Kidney glomerular epithelial cell (primary cell): Measurements from ENCODE around the gene MEIOB.

Source experiments
- DNase-seq: peaks from one replicate; lab custom pipeline; 2025; lab: John Stamatoyannopoulos, UW

MEIOB gene

DNA sequence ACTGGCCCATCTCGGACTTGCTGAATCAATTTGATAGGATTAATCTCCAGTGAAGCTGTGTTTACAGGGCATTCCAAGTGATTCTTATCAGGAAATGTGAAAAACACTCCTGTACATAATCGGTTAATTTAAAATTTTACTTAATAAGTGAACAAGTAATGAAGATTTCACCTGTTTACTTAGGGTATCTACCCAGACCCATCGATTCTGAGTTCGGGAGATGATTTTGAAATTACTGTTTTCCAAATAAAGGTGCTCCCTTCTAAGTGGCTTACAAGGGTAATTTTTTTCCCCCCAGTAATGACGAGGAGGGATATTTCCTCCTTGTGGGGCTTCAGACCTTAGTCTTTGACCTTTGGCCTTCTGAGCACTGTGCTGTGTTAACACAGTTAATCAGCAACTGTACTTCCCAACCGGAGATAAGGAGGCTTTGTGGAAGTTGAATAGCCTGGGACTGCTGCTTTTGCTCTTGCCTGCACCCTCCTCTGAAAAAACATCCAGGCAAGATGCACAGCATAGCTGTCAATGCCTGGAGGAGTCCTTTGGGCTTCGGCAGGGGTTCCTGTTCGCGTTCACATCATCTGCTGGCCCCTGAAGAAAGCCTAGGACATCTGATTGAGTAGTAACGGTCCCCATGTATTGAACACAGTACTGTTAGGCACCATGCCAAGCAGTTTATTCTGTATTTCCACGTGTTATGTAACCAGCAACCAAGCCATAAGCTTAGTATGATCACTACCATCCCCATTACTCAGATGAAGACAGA, 43.1 kb downstream of the MEIOB start:
- DNase-seq: no peak

DNA sequence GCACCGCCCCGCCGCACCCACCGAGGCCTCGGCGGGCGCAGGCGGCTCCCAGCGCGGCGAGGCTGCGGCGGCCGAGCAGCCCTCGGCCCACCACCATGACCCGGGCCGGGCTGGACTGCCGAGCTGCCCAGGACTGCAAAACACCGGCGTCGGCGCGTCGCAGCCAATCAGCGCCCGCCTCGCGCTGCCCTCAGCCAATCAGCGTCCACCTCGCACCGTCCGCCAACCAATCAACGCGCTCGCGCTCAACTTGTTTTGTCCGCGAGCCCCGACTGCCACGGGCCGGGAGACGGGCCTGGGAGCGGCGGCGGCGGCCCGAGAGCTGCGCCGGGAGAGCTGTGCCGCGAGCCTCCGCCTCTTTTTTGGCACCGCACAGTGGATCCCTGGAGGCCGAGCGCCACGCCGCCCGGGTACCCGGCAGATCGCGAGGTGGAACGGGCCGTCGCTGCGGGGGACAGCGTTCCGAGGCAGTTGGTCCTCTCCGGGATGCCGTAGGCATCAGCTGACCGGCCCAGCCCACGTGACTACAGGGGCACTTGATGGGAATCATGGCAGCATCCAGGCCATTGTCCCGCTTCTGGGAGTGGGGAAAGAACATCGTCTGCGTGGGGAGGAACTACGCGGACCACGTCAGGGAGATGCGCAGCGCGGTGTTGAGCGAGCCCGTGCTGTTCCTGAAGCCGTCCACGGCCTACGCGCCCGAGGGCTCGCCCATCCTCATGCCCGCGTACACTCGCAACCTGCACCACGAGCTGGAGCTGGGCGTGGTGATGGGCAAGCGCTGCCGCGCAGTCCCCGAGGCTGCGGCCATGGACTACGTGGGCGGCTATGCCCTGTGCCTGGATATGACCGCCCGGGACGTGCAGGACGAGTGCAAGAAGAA, 45.0 kb downstream of the MEIOB start, which contains the start of the genes FAHD1 and HAGH:
TSS of gene FAHD1 (plus strand) at position 516 of the 883 bp plus-strand sequence. CDS start at position 549, 33 bp downstream.
TSS of gene HAGH (minus strand) at position 135 of the 883 bp plus-strand sequence. CDS start at position 97, 38 bp downstream.
- peak; percentile 91 for DNase-seq

DNA sequence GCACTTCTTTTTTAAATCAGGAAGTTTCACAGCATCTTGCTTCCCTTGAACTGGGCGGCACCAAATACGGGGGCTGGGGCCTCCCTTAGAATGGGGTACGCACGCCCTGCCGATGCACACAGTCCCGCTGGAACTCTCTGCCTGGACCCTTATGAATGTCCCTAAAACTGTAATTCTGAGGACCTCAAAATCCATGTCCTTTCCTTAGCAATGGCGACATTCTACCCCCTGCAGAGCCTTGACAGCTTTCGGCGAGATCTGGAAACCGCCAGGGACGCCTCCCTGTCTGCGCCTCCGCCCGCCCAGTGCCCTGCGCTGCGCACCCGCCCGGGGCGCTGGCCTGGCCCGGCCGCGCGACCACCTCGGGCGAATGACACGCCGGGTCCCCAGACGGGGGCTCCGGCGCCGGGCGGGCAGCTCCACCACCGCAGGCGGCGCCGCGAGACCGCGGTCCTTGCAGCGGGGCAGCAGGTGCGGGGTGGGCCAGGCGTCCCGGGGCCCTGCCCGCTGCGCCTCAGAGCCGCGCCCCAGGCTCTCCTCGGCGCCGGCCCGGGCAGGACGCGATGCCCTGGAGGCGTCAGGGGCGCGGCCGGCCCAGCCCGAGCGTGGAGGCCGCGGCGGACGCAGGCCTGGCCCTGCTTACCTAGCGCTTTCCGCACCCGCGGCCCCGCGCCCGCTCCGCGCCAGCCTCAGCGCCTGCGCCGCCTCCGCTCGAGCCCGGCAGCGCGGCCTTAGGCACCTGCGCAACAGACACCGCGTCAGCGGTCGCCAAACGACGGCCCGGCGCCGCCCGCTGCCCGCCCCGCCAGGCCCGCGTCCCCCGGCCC, 45.9 kb downstream of the MEIOB start:
- peak; percentile 67 for DNase-seq

DNA sequence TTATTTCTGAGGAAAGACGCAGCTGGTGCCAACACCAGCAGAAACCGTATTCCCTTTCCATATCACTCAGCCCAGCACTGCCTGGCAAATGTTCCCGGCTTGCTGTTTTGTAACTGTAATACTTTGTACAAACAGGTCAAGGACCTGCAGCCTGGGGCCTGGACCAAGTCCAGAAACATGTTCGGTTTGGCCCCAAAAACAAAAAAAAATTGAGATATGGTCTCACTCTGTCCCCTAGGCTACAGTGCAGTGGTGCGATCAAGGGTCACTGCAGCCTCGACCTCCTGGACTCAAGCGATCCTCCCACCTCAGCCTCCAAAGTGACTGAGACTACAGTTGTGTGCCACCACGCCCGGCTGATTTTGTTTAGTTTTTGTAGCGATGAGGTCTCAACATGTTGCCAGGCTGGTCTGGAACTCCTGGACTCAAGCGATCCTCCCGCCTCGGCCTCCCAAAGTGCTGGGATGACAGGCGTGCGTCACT, 46.5 kb downstream of the MEIOB start:
- no peak for DNase-seq

DNA sequence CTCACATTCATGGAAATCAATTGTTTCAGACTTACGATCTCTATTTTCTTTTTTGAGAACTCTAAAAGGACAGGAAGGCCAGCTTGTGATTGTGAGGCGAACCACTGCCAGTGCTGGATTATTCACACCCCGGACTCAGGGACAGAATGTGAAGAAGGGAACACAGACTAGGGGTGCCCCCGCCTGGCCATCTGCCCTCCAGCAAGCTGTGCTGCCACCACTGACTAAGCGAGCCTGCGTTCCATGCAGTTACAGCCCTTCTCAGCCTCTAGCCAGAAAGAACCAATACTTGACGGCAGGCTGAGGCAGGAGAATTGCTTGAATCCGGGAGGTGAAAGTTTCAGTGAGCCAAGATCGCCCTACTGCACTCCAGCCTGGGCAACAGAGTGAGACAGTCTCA, 48.1 kb downstream of the MEIOB start:
- DNase-seq: no peak

DNA sequence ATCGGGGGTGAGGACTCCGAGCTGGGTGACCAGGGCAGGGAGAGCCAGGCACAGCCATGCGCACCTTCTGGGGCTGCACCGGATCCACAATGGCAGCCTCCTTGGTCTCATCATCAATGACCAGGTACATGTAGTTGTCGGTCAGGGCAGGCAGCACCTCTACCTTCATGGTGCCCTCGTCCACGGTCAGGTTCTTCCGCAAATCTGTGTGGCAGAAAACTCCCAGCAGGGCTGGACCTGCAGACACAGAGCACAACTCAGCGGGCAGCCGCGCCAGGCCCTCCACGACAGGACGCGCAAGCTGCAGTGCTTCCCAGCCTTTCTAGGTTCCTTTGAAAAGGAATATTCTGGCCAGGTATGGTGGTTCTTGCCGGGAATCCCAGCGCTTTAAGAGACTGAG, 49.2 kb downstream of the MEIOB start:
- no peak for DNase-seq

DNA sequence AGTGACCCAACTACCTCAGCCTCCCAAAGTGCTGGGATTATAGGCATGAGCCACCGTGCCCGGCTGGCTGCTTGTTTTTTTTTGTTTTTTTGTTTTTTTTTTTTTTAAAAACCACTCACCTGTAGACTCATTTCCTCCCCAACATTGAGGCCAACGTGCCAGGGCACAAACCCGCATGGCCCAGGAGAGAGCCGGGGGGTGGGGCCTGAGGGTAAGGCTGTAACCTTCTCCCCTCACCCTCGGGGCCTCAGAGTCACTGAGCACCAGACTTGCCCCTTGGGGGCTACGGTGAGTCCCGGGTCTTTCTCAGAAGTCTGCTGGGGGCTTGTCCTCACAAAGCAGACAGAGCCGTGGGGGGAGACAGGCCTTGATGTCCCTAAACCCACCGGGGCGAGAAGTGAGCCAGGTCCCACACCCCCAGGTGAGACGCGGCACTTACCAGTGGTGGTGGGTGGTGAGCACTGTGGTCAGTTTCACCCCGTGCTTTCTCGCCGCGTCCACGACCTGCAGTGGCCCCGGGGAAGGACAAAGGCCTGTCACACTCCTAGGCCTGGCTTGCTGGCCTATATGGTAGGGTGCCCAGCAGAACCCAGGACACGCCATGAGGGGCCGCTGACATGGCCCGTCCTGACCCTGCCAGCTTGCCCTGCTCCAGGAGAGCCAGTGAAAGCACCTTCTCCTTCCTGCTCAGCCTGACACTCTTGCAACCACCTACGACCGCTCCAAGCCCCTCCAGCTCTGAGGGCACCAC, 49.9 kb downstream of the MEIOB start:
- DNase-seq: no peak

DNA sequence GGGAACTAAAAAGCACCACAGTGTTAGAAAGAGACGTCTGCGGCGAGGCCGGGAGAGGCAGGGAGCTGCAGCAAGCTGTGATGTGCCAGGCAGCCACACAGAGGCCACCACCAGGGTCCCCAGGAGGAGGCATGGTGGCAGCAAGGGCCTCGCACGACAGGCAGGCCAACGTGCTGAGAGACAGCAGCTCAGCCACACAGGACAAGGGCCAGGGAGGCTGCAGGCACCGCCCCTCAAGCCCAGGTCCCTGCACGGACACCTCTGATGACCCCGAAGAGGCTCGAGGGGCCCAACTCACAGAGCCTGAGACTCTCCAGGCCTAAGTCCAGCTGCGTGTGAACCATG, 51.0 kb downstream of the MEIOB start:
- DNase-seq: no peak

DNA sequence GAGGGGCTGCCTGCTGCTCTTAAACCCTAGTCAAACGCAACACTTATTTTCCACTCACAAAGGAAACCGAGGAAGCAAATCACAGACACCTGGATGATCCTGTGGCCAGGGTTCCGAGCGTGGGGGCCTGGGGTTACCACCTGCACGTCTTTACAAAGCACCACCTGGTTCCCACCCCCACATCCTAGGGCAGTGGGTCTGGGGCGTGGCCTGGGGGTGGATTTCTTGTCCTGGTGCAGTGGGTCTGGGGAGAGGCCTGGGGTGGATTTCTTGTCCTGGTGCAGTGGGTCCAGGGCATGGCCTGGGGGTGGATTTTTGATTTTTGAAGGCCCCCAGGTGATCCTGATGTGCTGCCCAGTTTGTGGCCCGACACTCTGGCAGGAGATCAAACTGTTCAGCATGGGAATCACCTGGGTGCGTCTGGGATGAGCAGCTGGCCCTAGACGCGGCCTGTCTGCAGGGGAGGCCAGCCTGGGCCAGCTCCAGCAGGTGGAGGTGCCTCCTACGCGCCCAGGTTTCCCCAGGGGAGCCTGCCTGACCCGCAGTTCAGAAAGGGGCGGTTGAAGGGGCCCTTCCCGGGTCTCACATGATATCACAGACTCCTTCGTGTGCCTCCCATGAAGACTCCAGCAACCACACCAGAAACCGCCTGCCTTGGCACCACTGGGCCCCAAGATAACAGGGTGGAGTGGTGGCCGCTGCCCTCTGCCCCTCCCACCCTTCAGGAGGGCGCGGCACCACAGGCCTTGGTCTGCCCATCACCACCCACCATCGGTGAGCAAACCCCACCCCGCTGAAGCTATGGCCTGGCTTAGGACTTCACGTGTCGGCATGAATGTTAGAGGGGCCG, 51.6 kb downstream of the MEIOB start:
- no peak for DNase-seq

DNA sequence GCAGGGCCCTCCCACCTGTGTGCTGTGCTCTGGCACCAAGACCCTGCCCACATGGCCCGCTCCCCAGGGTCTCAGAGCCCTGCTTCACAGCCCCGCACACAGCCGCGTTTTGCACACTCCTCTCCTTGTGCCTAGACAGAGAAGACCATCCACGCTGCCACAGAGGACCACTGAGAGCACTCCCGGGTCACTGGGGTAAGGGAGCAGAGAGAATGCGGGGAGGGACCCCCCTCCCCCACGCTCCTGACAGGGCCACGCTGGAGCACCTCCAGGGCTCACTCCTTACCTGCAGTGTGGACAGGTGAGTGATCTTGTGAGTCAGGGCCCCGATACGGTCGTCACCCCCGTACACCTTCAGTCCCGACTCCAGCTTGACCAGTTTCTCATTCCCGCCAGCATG, 52.4 kb downstream of the MEIOB start:
- no peak for DNase-seq

DNA sequence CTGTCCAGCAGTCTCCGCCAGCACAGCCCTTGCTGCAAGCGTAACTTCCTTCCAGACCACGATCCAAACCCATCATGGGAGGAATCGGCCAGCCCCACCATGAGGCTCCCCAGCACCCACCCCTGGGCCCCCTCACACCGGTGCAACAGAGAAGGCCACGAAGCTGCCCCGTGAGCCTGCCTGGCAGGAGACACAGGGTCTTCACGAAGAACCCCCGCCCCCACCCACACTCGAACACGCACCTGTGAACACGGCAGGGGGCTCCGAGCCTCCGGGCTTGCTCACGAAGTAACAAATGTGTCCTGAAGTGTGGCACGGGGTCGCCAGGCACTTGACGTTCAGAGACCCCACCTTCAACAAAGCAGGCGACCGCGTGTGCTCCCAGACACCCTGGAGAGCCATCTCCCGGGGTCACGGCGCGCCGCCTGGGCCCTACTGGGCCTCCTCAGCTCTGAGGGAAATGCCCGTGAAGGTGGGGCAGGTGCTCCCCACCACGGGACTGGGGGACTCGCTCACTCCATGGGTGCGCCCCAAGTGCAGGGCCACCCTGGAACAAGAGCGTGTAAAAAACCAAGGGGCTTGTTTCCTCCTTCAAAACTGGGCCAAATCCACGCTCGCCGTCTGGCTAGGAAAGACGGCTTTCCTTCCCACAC, 53.0 kb downstream of the MEIOB start:
- DNase-seq: no peak

DNA sequence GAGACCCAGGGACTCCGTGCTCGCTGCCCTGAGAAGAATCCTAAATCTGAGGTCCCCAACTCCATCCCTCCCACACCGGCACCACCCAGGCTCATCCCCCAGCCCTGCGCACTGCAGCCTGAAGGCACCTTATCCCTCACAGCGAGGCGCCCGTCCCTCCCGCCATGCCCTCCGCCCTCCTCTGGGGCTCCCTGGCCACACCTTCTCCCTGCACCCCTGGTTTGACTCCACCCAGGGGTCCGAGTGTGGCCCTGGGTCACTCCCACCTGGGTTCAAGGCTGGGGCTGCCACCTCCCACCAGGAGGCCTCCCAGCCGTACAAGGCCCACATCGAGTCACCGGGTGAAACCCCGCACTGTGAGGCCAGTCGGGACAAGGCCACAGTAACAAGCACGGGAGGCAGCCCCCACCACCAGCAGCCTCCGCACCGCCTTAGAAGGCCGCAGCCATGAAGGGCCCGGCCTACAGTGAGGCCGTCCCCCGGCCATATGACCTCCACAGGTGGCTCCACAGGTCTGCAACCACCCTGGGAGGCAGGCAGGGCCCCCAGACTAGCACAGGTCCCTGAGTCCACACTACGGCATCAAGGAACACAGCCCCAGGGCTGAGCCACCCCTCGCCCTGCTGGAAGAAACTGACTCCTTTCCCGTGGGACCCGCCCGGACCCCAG, 53.6 kb downstream of the MEIOB start:
- no peak for DNase-seq

DNA sequence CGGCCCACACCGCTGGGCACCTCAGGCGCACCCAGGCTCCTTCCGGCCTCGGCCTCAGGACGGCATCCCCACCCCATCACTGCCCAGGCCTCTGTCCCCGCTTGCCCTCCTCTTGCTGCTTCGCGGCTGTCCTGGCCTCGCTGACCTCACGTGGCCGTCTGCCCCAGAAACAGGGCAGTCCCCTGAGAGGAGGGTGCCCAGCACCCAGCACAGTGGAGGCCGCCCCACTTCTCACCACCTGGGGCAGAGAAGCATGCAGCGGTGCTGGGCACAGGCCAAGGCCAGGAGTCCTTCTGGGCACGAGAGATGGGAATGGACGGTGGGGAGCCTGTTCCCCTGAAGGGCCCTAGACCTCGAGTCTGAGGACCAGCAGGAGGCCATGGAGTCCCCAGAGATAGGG, 54.2 kb downstream of the MEIOB start:
- no peak for DNase-seq

DNA sequence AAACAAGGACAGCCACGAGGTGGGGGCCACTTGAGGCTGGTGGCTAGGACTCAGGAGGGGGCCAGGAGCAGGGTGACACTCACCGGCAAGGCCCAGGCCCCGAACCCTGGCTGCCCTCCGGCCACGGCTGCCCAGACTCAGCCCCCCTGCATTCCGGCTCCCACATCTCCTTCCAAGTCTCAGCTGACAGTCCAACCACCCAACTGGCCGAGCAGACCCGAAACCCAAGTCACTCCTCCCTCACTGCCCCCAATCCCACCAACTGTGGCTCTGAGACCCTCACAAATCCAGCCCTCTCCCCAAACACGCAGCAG, 54.7 kb downstream of the MEIOB start:
- DNase-seq: no peak

DNA sequence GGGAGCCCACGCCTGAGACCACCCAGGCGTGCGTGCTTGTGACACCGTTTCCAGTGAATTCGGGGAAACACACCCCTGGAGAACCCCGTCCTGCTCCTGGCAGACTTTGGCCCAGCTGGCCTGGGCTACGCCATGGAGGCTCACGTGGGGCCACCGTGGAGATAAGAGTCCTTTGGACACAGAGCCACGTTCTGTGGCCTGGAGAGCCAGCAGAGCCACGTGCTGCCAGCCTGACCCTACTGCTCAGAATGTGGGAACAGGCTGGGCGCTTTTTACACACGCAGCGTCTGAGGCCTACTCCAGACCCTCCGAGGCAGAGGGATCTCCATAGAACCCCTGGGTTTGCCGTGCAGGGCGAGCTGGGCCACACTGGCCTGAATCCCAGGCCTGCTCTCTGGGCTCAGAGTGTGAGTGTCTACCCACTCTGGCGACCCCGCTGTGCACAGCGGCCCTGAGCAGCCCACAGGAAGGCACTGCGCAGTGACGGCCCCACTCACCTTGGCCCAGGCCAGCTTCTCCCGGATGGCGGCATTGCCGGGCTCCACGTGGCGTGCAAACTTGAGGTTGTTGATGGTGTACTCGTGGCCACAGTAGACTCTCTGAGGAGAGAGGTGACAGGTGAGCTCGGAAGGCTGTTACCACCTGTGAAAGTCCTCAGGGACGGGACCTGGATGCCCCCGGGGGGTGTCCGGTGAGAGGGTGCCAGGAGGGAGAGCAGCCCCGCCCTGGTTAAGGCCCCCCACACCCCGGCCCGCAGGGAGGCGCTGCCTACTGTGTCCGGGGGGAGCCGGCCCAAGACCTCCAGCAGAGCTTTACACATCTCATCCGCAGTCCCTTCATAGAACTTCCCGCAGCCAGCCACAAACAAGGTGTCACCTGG, 55.3 kb downstream of the MEIOB start:
- DNase-seq: no peak

DNA sequence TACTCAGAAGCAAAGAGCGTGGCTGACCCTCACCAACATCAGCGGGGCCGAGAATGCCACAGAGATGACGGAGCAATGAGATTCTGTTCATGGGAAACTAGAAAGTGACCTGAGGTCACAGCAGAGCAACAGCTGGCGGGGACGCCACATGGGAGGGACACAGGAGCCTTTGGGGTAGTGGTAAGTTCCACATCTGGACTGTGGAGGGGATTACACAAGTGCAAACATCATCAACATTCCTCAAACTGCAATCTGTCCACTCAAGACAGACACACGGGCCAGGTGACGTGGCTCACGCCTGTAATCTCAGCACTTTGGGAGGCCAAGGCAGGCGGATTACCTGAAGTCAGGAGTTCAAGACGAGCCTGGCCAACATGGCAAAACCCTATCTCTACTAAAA, 56.5 kb downstream of the MEIOB start:
- no peak for DNase-seq

DNA sequence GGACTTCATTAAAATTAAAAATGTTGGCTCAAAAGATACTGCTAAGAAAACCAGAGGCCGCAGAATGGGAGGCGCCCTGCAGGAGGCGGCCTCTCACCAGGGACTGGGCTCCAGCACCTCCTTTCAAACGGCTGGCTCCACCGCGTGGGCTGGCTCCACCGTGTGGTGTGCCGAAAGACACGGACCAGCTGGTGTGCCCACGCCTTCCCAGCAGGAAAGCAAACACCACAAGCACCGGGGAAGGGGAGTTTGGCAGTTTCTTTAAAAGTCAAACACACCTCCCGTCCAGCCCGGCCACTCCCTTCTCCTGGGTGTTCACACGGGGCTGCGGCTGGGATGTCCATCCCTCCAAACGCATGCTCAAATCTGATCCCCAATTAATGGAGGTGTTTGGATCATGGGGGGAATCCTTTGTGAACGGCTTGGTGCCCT, 59.2 kb downstream of the MEIOB start:
- peak; percentile 32 for DNase-seq

DNA sequence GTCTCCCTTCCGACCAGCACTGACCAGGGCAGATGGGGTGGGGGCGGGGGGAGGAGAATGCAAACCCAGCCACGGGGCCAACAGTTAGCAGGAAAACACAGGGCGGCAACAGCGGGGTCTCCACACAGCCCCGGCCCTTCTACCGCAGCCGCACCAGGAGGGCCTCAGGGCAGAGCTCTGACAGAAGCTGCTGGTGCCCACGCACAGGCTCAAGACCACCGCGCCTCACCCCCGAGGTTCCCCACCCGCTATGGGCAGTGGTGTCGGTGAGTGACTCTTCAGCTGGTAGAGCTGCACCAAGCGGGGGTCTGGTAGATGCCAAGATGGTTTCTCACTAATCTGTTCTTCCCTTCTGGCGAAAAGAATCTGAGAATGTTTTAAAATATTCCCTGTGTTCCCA, 61.4 kb downstream of the MEIOB start:
- no peak for DNase-seq

DNA sequence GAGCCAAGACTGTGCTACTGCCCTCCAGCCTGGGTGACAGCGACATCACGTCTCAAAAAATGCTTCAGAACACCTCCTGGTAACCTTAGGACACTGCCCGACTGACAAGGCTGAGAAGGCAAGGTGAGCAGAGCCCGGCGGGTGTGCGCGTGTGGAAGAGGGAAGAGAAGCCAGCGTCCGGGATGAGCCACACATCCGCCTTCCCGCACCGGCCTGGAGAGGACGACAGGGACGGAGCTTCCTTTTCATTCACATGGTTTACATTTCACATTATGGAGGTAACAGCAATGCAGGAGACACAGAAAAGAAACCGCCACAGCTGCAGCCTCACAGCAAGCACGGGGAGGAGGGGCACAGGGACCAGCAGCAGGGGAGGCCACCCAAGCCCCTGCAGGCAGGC, 61.9 kb downstream of the MEIOB start:
- no peak for DNase-seq
